ENCODE data around the gene CNTNAP2.

CNTNAP2 gene

DNA sequence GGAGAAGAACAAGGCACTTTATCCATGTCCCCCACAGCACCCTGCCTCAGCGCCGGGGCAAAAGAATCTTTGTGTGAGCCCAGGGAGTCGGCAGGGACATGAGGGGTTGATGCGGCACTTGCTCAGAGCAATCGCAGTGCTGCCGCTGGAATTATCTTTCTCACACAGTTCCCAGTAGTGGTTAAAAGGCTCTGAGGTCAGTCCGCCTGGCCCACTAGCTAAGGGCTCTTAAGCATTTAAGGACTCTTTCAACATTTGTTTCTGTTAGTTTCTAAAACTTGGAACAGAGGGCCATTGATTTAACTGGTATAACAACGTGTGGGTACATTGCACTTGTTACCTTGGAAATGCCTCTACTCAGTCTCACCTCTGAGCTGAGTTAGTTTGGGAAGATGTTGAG is 2266.0 kb downstream of the CNTNAP2 start:
- no peak overlapping the region for H2AFZ ChIP-seq (ENCODE audit: low read depth, low read length)
- no peak overlapping the region for H3K4me2 ChIP-seq (ENCODE audit: insufficient read depth, low read length)
- H3K9ac ChIP-seq (ENCODE audit: low read depth, low read length): no peak overlapping the region
- H3K4me1 ChIP-seq (ENCODE audit: insufficient read depth, low read length): no peaks in the 10 kb centered on the region
- no peaks in the 10 kb centered on the region for H3K27me3 ChIP-seq (ENCODE audit: insufficient read depth, low read length, poor library complexity)
- no peak for ATAC-seq (ENCODE audit: insufficient read depth, low read depth)
- no peaks in the 10 kb centered on the region for H4K20me1 ChIP-seq (ENCODE audit: insufficient read depth, low read length)
- TF ChIP-seq CTCF (IDR thresholded peaks at IDR 0.05; ENCODE audit: borderline replicate concordance, extremely low read depth, low read length, poor library complexity, severe bottlenecking): no peak
- TF ChIP-seq EZH2 (IDR thresholded peaks at IDR 0.05; ENCODE audit: borderline replicate concordance, low read depth, low read length, severe bottlenecking): no peak
- no peaks in the 10 kb centered on the region for H3K79me2 ChIP-seq (ENCODE audit: insufficient read depth, low read length)
- H3K9me3 ChIP-seq (ENCODE audit: insufficient read depth, low read length, severe bottlenecking): no peaks in the 10 kb centered on the region
- H3K4me3 ChIP-seq (ENCODE audit: low read depth in 1 of 2, low read length in 2 of 2): no peak overlapping the region
- H3K27ac ChIP-seq (ENCODE audit: low read length): no peak overlapping the region
- no peaks in the 10 kb centered on the region for H3K36me3 ChIP-seq (ENCODE audit: insufficient read depth, low read length)
- DNase-seq: no peak

DNA sequence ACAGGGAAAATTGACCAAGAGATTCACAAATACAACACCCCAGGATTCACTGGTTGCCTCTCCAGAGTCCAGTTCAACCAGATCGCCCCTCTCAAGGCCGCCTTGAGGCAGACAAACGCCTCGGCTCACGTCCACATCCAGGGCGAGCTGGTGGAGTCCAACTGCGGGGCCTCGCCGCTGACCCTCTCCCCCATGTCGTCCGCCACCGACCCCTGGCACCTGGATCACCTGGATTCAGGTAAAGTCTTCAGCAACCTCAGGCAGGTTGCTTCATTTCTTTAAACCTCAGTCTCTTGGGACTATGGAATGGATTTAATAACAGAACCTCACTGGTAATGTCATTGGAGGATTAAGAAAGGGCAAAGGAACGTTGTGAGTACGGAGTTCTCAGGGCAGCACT is 2267.1 kb downstream of the CNTNAP2 start:
- no peaks in the 10 kb centered on the region for H4K20me1 ChIP-seq (ENCODE audit: insufficient read depth, low read length)
- no peaks in the 10 kb centered on the region for H3K79me2 ChIP-seq (ENCODE audit: insufficient read depth, low read length)
- H3K4me1 ChIP-seq (ENCODE audit: insufficient read depth, low read length): no peaks in the 10 kb centered on the region
- no peak for ATAC-seq (ENCODE audit: insufficient read depth, low read depth)
- H3K4me2 ChIP-seq (ENCODE audit: insufficient read depth, low read length): no peak overlapping the region
- H3K4me3 ChIP-seq (ENCODE audit: low read depth in 1 of 2, low read length in 2 of 2): no peak overlapping the region
- no peak overlapping the region for H2AFZ ChIP-seq (ENCODE audit: low read depth, low read length)
- H3K27me3 ChIP-seq (ENCODE audit: insufficient read depth, low read length, poor library complexity): no peaks in the 10 kb centered on the region
- no peak overlapping the region for H3K27ac ChIP-seq (ENCODE audit: low read length)
- no peaks in the 10 kb centered on the region for H3K9me3 ChIP-seq (ENCODE audit: insufficient read depth, low read length, severe bottlenecking)
- H3K9ac ChIP-seq (ENCODE audit: low read depth, low read length): no peak overlapping the region
- no peak for DNase-seq
- H3K36me3 ChIP-seq (ENCODE audit: insufficient read depth, low read length): no peaks in the 10 kb centered on the region
- no peak for TF ChIP-seq EZH2 (IDR thresholded peaks at IDR 0.05; ENCODE audit: borderline replicate concordance, low read depth, low read length, severe bottlenecking)
- no peak for TF ChIP-seq CTCF (IDR thresholded peaks at IDR 0.05; ENCODE audit: borderline replicate concordance, extremely low read depth, low read length, poor library complexity, severe bottlenecking)

DNA sequence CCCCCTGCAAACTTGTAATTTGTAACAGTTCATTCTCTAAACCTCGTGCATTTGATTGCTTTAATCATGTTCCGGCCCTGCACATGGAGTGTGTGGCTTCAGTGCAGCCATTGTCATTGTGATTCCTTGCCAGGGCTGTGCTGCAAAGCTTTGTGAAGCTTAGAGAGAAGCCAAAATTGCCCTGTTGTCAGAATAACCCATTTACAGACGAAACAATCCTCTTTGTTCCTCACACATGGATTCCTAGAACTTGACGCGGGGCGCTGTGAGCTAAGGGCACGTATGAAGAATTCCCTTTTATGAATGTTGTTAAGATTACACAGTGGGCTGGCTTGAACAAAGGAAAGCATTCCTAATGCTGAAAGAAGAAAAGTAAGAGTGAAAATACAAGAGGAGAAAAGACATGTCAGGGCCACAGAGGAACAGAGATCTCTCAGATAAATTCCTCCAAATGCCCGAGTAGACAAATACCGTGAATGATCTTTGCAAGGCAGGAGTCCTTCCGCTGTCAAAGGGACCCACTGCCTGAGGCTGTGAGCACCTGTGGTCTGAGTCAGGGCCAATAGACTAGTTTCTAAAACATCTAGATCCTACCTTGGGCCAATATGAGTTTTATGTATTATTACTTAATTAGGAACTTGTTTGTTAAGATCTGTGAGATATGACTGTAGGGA is 2268.5 kb downstream of the CNTNAP2 start:
- H3K9me3 ChIP-seq (ENCODE audit: insufficient read depth, low read length, severe bottlenecking): no peaks in the 10 kb centered on the region
- ATAC-seq (ENCODE audit: insufficient read depth, low read depth) (no peak), DNase-seq (no peak)
- H3K27me3 ChIP-seq (ENCODE audit: insufficient read depth, low read length, poor library complexity): no peaks in the 10 kb centered on the region
- H3K4me2 ChIP-seq (ENCODE audit: insufficient read depth, low read length): no peak overlapping the region
- H3K4me1 ChIP-seq (ENCODE audit: insufficient read depth, low read length): no peaks in the 10 kb centered on the region
- H4K20me1 ChIP-seq (ENCODE audit: insufficient read depth, low read length): no peaks in the 10 kb centered on the region
- H3K79me2 ChIP-seq (ENCODE audit: insufficient read depth, low read length): no peaks in the 10 kb centered on the region
- H3K4me3 ChIP-seq (ENCODE audit: low read depth in 1 of 2, low read length in 2 of 2): no peak overlapping the region
- TF ChIP-seq EZH2 (IDR thresholded peaks at IDR 0.05; ENCODE audit: borderline replicate concordance, low read depth, low read length, severe bottlenecking): no peak
- TF ChIP-seq CTCF (IDR thresholded peaks at IDR 0.05; ENCODE audit: borderline replicate concordance, extremely low read depth, low read length, poor library complexity, severe bottlenecking): no peak
- H3K9ac ChIP-seq (ENCODE audit: low read depth, low read length): no peak overlapping the region
- no peaks in the 10 kb centered on the region for H3K36me3 ChIP-seq (ENCODE audit: insufficient read depth, low read length)
- no peak overlapping the region for H3K27ac ChIP-seq (ENCODE audit: low read length)
- H2AFZ ChIP-seq (ENCODE audit: low read depth, low read length): no peak overlapping the region
